Naive thymus-derived CD8-positive, alpha-beta T cell (primary cell): ENCODE results near the gene B3GALNT2. TPM values are rescaled to one million over a fixed set of nuclear protein-coding genes. Genes with fewer than 3 reads are reported as not detected.
"Not testable (repeated sequence)": the region's sequence is repeated elsewhere in the genome, so short reads cannot be mapped to it uniquely, and the experiment has no call there.

Experiments
- ATAC-seq, 2 donors: fragments of 150-1000 bp; cut with Tn5 transposase in 1 of 2; sonication (Bioruptor Pico), chemical (Tn5 transposase) in 1 of 2; 1 replicate in 1 of 2; 2 replicates in 1 of 2; pipeline ENCODE4 v1.10.0; 2021; ENCODE audit warnings: mild to moderate bottlenecking in 2 of 2, moderate library complexity in 2 of 2
- POLR2A ChIA-PET: fragments of 350-600 bp; sonication (Branson Sonifier 250); formaldehyde crosslinking; loops from one replicate; lab custom pipeline; 2021; ENCODE audit warnings: antibody characterized with exemption; lab: Charles Lee
- DNase-seq, 10 donors: peaks; one replicate each; pipeline versions ENCODE4 v3.0.0 to v3.0.0-alpha.2; 2020 to 2022
- H3K27ac Mint-ChIP-seq, 10 donors: one replicate each; pipeline ENCODE4 v1.8.0; 2020 to 2022; ENCODE audit warnings: mild to moderate bottlenecking in 10 of 10, mixed read lengths in 10 of 10, moderate library complexity in 4 of 10, inconsistent platforms in 1 of 10
- H3K27me3 Mint-ChIP-seq, 5 donors: one replicate each; pipeline ENCODE4 v1.8.0; 2021 to 2022; ENCODE audit warnings: mixed read lengths in 5 of 5
- H3K36me3 Mint-ChIP-seq, 3 donors: one replicate each; pipeline ENCODE4 v1.8.0; 2020 to 2022; ENCODE audit warnings: mixed read lengths in 3 of 3, mild to moderate bottlenecking in 2 of 3, inconsistent platforms in 1 of 3
- H3K4me1 Mint-ChIP-seq, 4 donors: one replicate each; pipeline ENCODE4 v1.8.0; 2021 to 2022; ENCODE audit warnings: mixed read lengths in 4 of 4
- H3K4me3 Mint-ChIP-seq, 10 donors: one replicate each; pipeline ENCODE4 v1.8.0; 2020 to 2022; ENCODE audit warnings: mild to moderate bottlenecking in 10 of 10, mixed read lengths in 10 of 10, moderate library complexity in 6 of 10, inconsistent platforms in 1 of 10
- H3K9me3 Mint-ChIP-seq, 9 donors: one replicate each; pipeline ENCODE4 v1.8.0; 2020 to 2022; ENCODE audit warnings: mixed read lengths in 9 of 9, mild to moderate bottlenecking in 3 of 9, inconsistent platforms in 1 of 9, moderate library complexity in 1 of 9
- polyA plus RNA-seq, 3 donors: library from polyadenylated mRNA; unstranded; fragments of 300-500 nt; fragmentation: Illumina TruSeq; gene quantifications; one replicate each; pipeline ENCODE4 v1.2.3, GENCODE V29; 2021
- total RNA-seq, 8 experiments: library from RNA in 2 of 8; stranded (reverse) in 2 of 8; gene quantifications; one replicate each; pipeline ENCODE4 v1.2.3 and lab custom pipeline; 2021 to 2026

Gene B3GALNT2
- total and polyA plus RNA-seq, 5 experiments from 2014 or later, result 3.3 to 9.5 (median 4.3) TPM

- POLR2A ChIA-PET, ATAC-seq, H3K27ac Mint-ChIP-seq, DNase-seq, H3K4me3 Mint-ChIP-seq, H3K9me3 Mint-ChIP-seq, H3K27me3 Mint-ChIP-seq: not testable (repeated sequence)
- peaks cover 2 to 14% (median 10%) of the 10 kb centered on the region in 4 donors for H3K4me1 Mint-ChIP-seq
- H3K36me3 Mint-ChIP-seq, result peaks cover 0 to 11% (median 6%) of the 10 kb centered on the region in 3 donors
Measured at GRCh38 chr1:235462832-235463231, 41.4 kb downstream of the B3GALNT2 start.

DNA sequence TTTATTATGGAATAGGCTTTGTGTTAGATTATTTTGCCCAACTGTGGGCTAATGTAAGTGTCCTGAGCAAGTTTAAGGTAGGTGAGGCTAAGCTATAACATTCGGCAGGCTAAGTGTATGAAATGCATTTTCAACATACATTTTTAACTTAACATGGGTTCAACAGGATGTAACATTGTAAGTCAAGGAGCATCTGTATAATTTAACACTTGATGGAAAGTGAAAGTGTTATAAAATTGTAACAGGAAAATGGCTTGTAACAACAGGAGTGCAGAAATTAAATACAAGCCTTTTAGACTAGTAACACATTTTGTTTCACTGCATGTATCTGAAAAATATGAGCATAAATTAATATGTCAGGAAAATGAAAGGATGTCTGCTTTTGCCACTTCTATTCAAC is 42.3 kb downstream of the B3GALNT2 start:
- no peak for ATAC-seq
- no peaks in the 10 kb centered on the region for H3K27me3 Mint-ChIP-seq
- peaks cover 0 to 11% (median 6%) of the 10 kb centered on the region in 3 donors for H3K36me3 Mint-ChIP-seq
- peak overlapping the region in 6 of 10 donors; percentile 7 to 69 (median 17) for H3K27ac Mint-ChIP-seq
- no peak for DNase-seq
- H3K4me1 Mint-ChIP-seq, result peaks cover 2 to 14% (median 10%) of the 10 kb centered on the region in 4 donors
- H3K9me3 Mint-ChIP-seq, result no peaks in the 10 kb centered on the region
- H3K4me3 Mint-ChIP-seq, result no peak overlapping the region
- POLR2A ChIA-PET, result no interaction called here

- Mint-ChIP-seq H3K27ac (peak overlapping the region in 1 of 10 donors; percentile 59), H3K36me3 (peaks cover 0 to 8% (median 6%) of the 10 kb centered on the region in 3 donors), H3K9me3 (no peaks in the 10 kb centered on the region), H3K4me3 (no peak overlapping the region), H3K4me1 (peaks cover 2 to 14% (median 10%) of the 10 kb centered on the region in 4 donors), H3K27me3 (no peaks in the 10 kb centered on the region)
- no peak for ATAC-seq
- DNase-seq, result no peak
- POLR2A ChIA-PET, result interaction anchor here (0.6 kb wide), 1 partner anchor 218 kb away, joined by 3 read pairs; no protein-coding TSS in a partner anchor
Measured at GRCh38 chr1:235460770-235461169, 43.5 kb downstream of the B3GALNT2 start.

GRCh38 chr1:235457856-235458255 is 46.4 kb downstream of the B3GALNT2 start:
- H3K27me3 Mint-ChIP-seq, DNase-seq, ATAC-seq, POLR2A ChIA-PET, H3K27ac Mint-ChIP-seq, H3K4me3 Mint-ChIP-seq, H3K9me3 Mint-ChIP-seq: not testable (repeated sequence)
- peaks cover 0 to 12% (median 7%) of the 10 kb centered on the region in 4 donors for H3K4me1 Mint-ChIP-seq
- H3K36me3 Mint-ChIP-seq, result peaks cover 0 to 13% (median 2%) of the 10 kb centered on the region in 3 donors

DNA sequence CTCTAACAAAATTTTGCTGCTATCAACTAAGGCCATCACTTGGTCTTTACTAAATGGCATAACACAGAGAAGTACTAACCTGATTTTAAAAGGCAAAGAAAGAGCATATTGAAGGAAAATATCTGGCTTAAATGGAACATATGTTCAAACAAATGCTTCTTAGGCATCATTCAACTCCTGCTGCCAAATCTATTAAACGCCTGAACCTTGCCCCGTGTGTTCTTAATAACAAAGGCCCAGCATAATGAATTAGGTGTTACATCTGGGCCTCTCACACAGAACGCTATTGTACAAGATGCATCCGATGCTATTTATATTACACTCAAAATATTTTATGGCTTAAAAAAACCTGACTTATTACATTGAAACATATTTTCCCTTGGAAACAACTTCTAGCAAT is 48.4 kb downstream of the B3GALNT2 start:
- no peaks in the 10 kb centered on the region for H3K4me1 Mint-ChIP-seq
- no peak overlapping the region for H3K4me3 Mint-ChIP-seq
- H3K27me3 Mint-ChIP-seq, result no peaks in the 10 kb centered on the region
- H3K9me3 Mint-ChIP-seq, result no peaks in the 10 kb centered on the region
- POLR2A ChIA-PET, result no interaction called here
- no peak overlapping the region for H3K27ac Mint-ChIP-seq
- H3K36me3 Mint-ChIP-seq, result peaks cover 0 to 27% (median 2%) of the 10 kb centered on the region in 3 donors
- DNase-seq (no peak), ATAC-seq (no peak)

DNA sequence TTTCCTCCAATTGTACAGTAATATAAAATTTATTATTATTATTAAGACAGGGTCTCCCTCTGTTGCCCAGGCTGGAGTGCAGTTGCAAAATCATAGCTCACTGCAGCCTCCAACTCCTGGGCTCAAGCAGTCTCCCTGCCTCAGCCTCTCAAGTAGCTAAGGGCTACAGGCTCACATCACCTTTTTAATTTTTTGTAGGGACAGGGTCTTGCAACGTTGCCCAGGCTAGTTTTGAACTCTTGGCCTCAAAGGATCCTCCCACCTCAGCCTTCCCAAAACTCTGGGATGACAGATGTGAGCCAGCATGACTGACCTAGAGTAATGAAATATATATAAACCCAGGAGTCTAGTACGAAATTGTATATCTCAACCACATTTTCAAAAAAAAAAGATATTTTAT is 49.2 kb downstream of the B3GALNT2 start:
- Mint-ChIP-seq H3K27ac (no peak overlapping the region), H3K27me3 (no peaks in the 10 kb centered on the region), H3K36me3 (peaks cover 0 to 34% (median 6%) of the 10 kb centered on the region in 3 donors), H3K4me3 (no peak overlapping the region), H3K9me3 (no peaks in the 10 kb centered on the region), H3K4me1 (no peaks in the 10 kb centered on the region)
- no peak for DNase-seq
- no peak for ATAC-seq
- POLR2A ChIA-PET, result no interaction called here

GRCh38 chr1:235454021-235454420 is 50.2 kb downstream of the B3GALNT2 start:
- Mint-ChIP-seq H3K4me1 (no peaks in the 10 kb centered on the region), H3K27ac (no peak overlapping the region), H3K36me3 (peaks cover 0 to 44% (median 7%) of the 10 kb centered on the region in 3 donors), H3K9me3 (no peaks in the 10 kb centered on the region), H3K27me3 (no peaks in the 10 kb centered on the region), H3K4me3 (no peak overlapping the region)
- DNase-seq, result no peak
- no peak for ATAC-seq
- POLR2A ChIA-PET, result no interaction called here

- DNase-seq, result no peak
- POLR2A ChIA-PET, result no interaction called here
- Mint-ChIP-seq H3K9me3 (no peaks in the 10 kb centered on the region), H3K4me1 (no peaks in the 10 kb centered on the region), H3K27me3 (no peaks in the 10 kb centered on the region), H3K27ac (peak overlapping the region in 6 of 10 donors; percentile 15 to 76 (median 47)), H3K4me3 (no peak overlapping the region), H3K36me3 (peaks cover 0 to 66% (median 10%) of the 10 kb centered on the region in 3 donors)
- no peak for ATAC-seq
Measured at GRCh38 chr1:235450886-235451483, 53.3 kb downstream of the B3GALNT2 start.

DNA sequence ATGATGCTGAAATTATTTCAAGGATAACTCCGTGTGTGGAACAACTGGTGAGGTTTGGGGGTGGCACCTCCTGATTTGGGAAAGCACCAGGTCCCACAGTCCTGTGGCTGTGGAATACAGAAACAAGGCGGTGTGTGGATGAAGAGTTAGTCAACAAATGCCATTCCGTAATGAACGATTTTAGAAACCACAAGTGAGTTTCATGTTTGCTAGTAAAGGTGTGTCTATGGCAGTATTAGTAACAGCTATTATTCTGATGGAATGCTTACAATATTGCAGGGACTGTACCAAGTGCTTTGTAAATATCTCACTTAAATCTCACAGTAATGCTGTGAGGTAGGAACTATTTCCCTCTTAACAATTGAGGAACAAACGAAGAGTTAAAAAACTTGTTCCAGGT is 53.8 kb downstream of the B3GALNT2 start:
- POLR2A ChIA-PET, result no interaction called here
- no peaks in the 10 kb centered on the region for H3K9me3 Mint-ChIP-seq
- DNase-seq, result no peak
- H3K36me3 Mint-ChIP-seq, result peaks cover 0 to 70% (median 10%) of the 10 kb centered on the region in 3 donors
- no peak overlapping the region for H3K4me3 Mint-ChIP-seq
- H3K4me1 Mint-ChIP-seq, result no peaks in the 10 kb centered on the region
- H3K27me3 Mint-ChIP-seq, result no peaks in the 10 kb centered on the region
- H3K27ac Mint-ChIP-seq, result peak overlapping the region in 2 of 10 donors; percentile 20 to 31
- ATAC-seq, result no peak

DNA sequence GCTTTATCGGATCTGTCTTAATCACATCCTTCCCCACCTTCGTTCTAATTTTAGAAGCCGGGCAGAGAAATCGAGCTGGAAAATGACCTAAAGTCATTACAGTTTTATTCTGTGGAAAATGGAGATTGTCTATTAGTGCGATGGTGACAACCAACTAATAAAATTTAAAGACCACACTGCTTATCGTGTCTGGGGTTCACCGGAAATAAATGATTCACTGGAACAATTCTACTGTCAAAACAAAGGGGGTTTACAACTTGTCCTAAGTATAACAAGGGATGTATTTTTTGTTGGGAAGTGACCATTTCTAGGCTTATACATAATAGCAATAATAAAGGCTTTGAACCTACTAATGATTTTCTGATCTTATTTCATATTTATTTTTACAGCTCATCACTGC is 55.6 kb downstream of the B3GALNT2 start:
- Mint-ChIP-seq H3K36me3 (peaks cover 0 to 82% (median 13%) of the 10 kb centered on the region in 3 donors), H3K27ac (peak overlapping the region in 1 of 10 donors; percentile 4), H3K9me3 (no peaks in the 10 kb centered on the region), H3K4me1 (no peaks in the 10 kb centered on the region), H3K27me3 (no peaks in the 10 kb centered on the region), H3K4me3 (no peak overlapping the region)
- POLR2A ChIA-PET, result interaction anchor here (0.6 kb wide), 1 partner anchor 343 kb away, joined by 3 read pairs; no protein-coding TSS in a partner anchor
- ATAC-seq (no peak), DNase-seq (no peak)

- Mint-ChIP-seq H3K27ac (no peak overlapping the region), H3K36me3 (peaks cover 0 to 90% (median 16%) of the 10 kb centered on the region in 3 donors)
- POLR2A ChIA-PET, result no interaction called here
Measured at GRCh38 chr1:235442788-235443429, 61.3 kb downstream of the B3GALNT2 start.

GRCh38 chr1:235441159-235441685 is 63.0 kb downstream of the B3GALNT2 start:
- no peak for DNase-seq
- Mint-ChIP-seq H3K9me3 (no peaks in the 10 kb centered on the region), H3K4me1 (no peaks in the 10 kb centered on the region), H3K36me3 (peaks cover 0 to 92% (median 18%) of the 10 kb centered on the region in 3 donors), H3K27ac (peak overlapping the region in 2 of 10 donors; percentile 41 to 71), H3K27me3 (no peaks in the 10 kb centered on the region), H3K4me3 (no peak overlapping the region)
- POLR2A ChIA-PET, result interaction anchor here (0.6 to 0.7 kb wide), 2 partner anchors 13 to 872 kb away, joined by 3 read pairs; no protein-coding TSS in a partner anchor
- no peak for ATAC-seq

More at GRCh38 chr1:235442788-235443429, 61.3 kb downstream of the B3GALNT2 start:
- Mint-ChIP-seq H3K4me1 (no peaks in the 10 kb centered on the region), H3K4me3 (no peak overlapping the region), H3K27me3 (no peaks in the 10 kb centered on the region), H3K9me3 (no peaks in the 10 kb centered on the region)
- ATAC-seq (no peak), DNase-seq (no peak)

DNA sequence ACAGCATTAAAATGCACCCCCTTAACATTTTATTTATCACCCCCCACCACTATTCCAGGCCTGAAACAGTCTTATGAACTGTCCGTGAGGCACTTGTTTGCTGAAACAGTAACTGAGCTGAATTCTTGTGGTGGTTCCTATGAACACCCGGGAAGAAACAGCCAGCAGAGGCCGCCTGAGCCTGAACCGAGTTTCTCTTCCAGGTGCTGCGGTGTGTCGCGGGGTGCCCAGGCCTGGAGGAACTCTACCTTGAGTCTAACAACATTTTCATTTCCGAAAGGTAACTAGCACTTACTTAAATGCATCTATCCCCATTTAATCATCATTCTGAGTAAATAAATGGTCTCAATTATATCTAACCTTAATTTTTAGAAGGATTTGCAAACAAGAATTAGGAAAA is 70.3 kb downstream of the B3GALNT2 start:
- POLR2A ChIA-PET, result no interaction called here

More for the DNA sequence above, 70.3 kb downstream of the B3GALNT2 start:
- H3K27me3 Mint-ChIP-seq, result no peaks in the 10 kb centered on the region
- DNase-seq (no peak), ATAC-seq (no peak)
- H3K4me1 Mint-ChIP-seq, result no peaks in the 10 kb centered on the region
- H3K27ac Mint-ChIP-seq, result peak overlapping the region in 2 of 10 donors; percentile 7 to 29
- H3K9me3 Mint-ChIP-seq, result no peaks in the 10 kb centered on the region
- no peak overlapping the region for H3K4me3 Mint-ChIP-seq
- peaks cover 0 to 59% (median 12%) of the 10 kb centered on the region in 3 donors for H3K36me3 Mint-ChIP-seq
